Activated CD8-positive, alpha-beta memory T cell treated with anti-CD3 and anti-CD28 coated beads, Interleukin-2, amount 50 U/mL, for 48 hours (primary cell): ENCODE results near the gene CACNA2D2.
A peak's percentile ranks its signal among the peaks of the same experiment; 100 is the strongest.

Source experiments
- DNase-seq: peaks from one replicate; pipeline ENCODE4 v3.0.0-alpha.2; 2020

CACNA2D2 gene

GRCh38 chr3:50388720-50389413 lies 114.6 kb downstream of the CACNA2D2 start:
- DNase-seq = no peak

GRCh38 chr3:50388016-50388719 lies 115.3 kb downstream of the CACNA2D2 start:
- no peak for DNase-seq

GRCh38 chr3:50385754-50386153 lies 117.7 kb downstream of the CACNA2D2 start:
- DNase-seq = no peak

GRCh38 chr3:50383750-50384149 lies 119.7 kb downstream of the CACNA2D2 start:
- DNase-seq = no peak

- DNase-seq = no peak
These were observed 120.7 kb downstream of the CACNA2D2 start for GRCh38 chr3:50382722-50383121.

GRCh38 chr3:50381383-50381782 lies 122.1 kb downstream of the CACNA2D2 start:
- no peak for DNase-seq

- no peak for DNase-seq
These were observed 122.9 kb downstream of the CACNA2D2 start for GRCh38 chr3:50380405-50381085.

GRCh38 chr3:50378757-50379156 lies 124.7 kb downstream of the CACNA2D2 start:
- no peak for DNase-seq

GRCh38 chr3:50378024-50378423 lies 125.4 kb downstream of the CACNA2D2 start:
- DNase-seq = no peak

GRCh38 chr3:50375258-50375931 lies 128.0 kb downstream of the CACNA2D2 start:
- no peak for DNase-seq

- DNase-seq = no peak
These were observed 128.8 kb downstream of the CACNA2D2 start for GRCh38 chr3:50374363-50375257.

- DNase-seq = no peak
These were observed 130.0 kb downstream of the CACNA2D2 start for GRCh38 chr3:50373146-50374051.

- no peak for DNase-seq
These were observed 131.1 kb downstream of the CACNA2D2 start for GRCh38 chr3:50372349-50372748.

GRCh38 chr3:50371133-50371685 lies 132.2 kb downstream of the CACNA2D2 start:
- DNase-seq = no peak

GRCh38 chr3:50370594-50370993 lies 132.8 kb downstream of the CACNA2D2 start:
- DNase-seq = no peak

GRCh38 chr3:50369012-50369670 lies 134.3 kb downstream of the CACNA2D2 start:
- no peak for DNase-seq

- no peak for DNase-seq
These were observed 137.6 kb downstream of the CACNA2D2 start for GRCh38 chr3:50365842-50366220.

GRCh38 chr3:50365080-50365841 lies 138.2 kb downstream of the CACNA2D2 start:
- DNase-seq = peak; percentile 96

GRCh38 chr3:50364573-50365079 lies 138.8 kb downstream of the CACNA2D2 start:
- DNase-seq = no peak
